Measurements from ENCODE around the gene ALDH8A1. TPM values are rescaled to one million over a fixed set of nuclear protein-coding genes. Genes with fewer than 3 reads are reported as not detected.

Gene ALDH8A1
- polyA plus RNA-seq, 1 of the 3 experiments (the other 2 are of a cell fraction), result 0.25 TPM

- no peaks in the 10 kb centered on the region for H3F3A ChIP-seq (replicated peaks; ENCODE audit: insufficient read depth)
- 100% methylated on average over 1 of the region's 9 CpGs for WGBS (ENCODE audit: low lambda C conversion rate)
- no peaks in the 10 kb centered on the region for H4K20me1 ChIP-seq (ENCODE audit: insufficient read depth)
- H3K4me1 ChIP-seq (ENCODE audit: control insufficient read depth in 1 of 2, insufficient read depth in 2 of 2, low read depth in 1 of 2, low read length in 1 of 2), result no peaks in the 10 kb centered on the region
- H3K79me2 ChIP-seq (ENCODE audit: insufficient read depth), result no peaks in the 10 kb centered on the region
- no peaks in the 10 kb centered on the region for H3K9me3 ChIP-seq
- ChIA-PET CTCF (interaction anchor here (1.1 to 2.0 kb wide), 3 partner anchors 61 to 1019 kb away, joined by 3 to 10 read pairs (median 4); no protein-coding TSS in a partner anchor), POLR2A (no interaction called here)
- H3K4me2 ChIP-seq, result no peak overlapping the region
- DNase-seq, result no peak
- H3K36me3 ChIP-seq (replicated peaks in 1 of 2; ENCODE audit: control insufficient read depth in 1 of 2, insufficient read depth in 2 of 2, low read length in 1 of 2), result peaks cover 0 to 3% of the 10 kb centered on the region in 2 experiments
- H2AFZ ChIP-seq (ENCODE audit: low read depth), result no peak overlapping the region
- H3K27ac ChIP-seq (ENCODE audit: low read depth in 2 of 2, low read length in 1 of 2), result no peak overlapping the region
- no peak overlapping the region for H3K9ac ChIP-seq
- no peak for TF ChIP-seq REST (IDR thresholded peaks at IDR 0.05; ENCODE audit: low read depth, low read length)
- no peak for TF ChIP-seq EP300 (IDR thresholded peaks at IDR 0.05; ENCODE audit: borderline replicate concordance in 1 of 2, low read depth in 1 of 2, low read length in 1 of 2)
- no peak for TF ChIP-seq TCF12 (IDR thresholded peaks at IDR 0.05)
- no peak for TF ChIP-seq TEAD4 (IDR thresholded peaks at IDR 0.05; ENCODE audit: borderline replicate concordance, insufficient read depth)
- no peak for TF ChIP-seq CHD2 (IDR thresholded peaks at IDR 0.05; ENCODE audit: low read length, partially characterized antibody)
- TF ChIP-seq EZH2phosphoT487 (IDR thresholded peaks at IDR 0.05; ENCODE audit: borderline replicate concordance, low read depth), result no peak
- TF ChIP-seq USF2 (IDR thresholded peaks at IDR 0.05; ENCODE audit: borderline replicate concordance, low read depth, low read length), result no peak
- TF ChIP-seq POLR2AphosphoS5 (IDR thresholded peaks at IDR 0.05; ENCODE audit: low read depth, low read length), result no peak
- TF ChIP-seq JUND (IDR thresholded peaks at IDR 0.05), result no peak
- TF ChIP-seq GATA2 (CRISPR knock-in tag; IDR thresholded peaks at IDR 0.05), result no peak
- TF ChIP-seq MAX (IDR thresholded peaks at IDR 0.05; ENCODE audit: low read depth), result no peak
- no peak for TF ChIP-seq FOXJ3 (CRISPR knock-in tag; IDR thresholded peaks at IDR 0.05)
- no peak for TF ChIP-seq RFX5 (IDR thresholded peaks at IDR 0.05; ENCODE audit: low read length)
- no peak for TF ChIP-seq MXI1 (IDR thresholded peaks at IDR 0.05; ENCODE audit: low read depth, low read length)
- TF ChIP-seq CTCF (IDR thresholded peaks at IDR 0.05), result no peak
- no peak for TF ChIP-seq RXRA (IDR thresholded peaks at IDR 0.05; ENCODE audit: borderline replicate concordance, low read depth)
- no peaks in the 10 kb centered on the region for H3K27me3 ChIP-seq (ENCODE audit: insufficient read depth)
- H3K4me3 ChIP-seq (ENCODE audit: low read depth in 2 of 2, low read length in 1 of 2), result no peak overlapping the region
- H3K9me2 ChIP-seq, result no peaks in the 10 kb centered on the region
These were observed 6.3 kb downstream of the ALDH8A1 start for GRCh38 chr6:134943522-134944111.
